ENCODE measurements around the gene SLC46A3. TPM values are rescaled to one million over a fixed set of nuclear protein-coding genes. Genes with fewer than 3 reads are reported as not detected.
A peak's percentile ranks its signal among the peaks of the same experiment; 100 is the strongest.

SLC46A3 gene
- total RNA-seq, 6 experiments from 2014 or later: 2.2 to 4.3 (median 2.8) TPM

DNA sequence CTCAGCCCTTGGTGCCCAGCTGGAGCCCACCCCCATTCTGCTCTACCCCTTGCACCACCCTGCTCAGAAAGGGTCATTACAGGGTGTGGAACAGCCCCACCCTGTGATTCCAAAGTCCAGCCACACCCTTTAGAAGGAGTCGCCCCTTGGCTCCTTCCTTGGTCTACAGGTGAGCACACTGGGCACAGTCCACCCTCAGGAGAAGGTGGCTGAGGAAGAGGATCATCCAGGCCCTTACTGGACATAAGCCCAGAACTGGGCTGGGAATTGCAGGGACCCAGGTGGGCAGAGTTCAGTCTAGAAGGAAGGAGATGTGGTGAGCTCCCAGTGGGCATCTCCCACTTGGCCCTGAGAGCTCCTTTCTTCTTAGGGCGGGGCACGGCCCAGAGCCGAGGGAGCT, 8.6 kb downstream of the SLC46A3 start:
- no peaks in the 10 kb centered on the region for H3K27me3 Mint-ChIP-seq (ENCODE audit: insufficient read depth)
- TF ChIP-seq, protein P1, sequence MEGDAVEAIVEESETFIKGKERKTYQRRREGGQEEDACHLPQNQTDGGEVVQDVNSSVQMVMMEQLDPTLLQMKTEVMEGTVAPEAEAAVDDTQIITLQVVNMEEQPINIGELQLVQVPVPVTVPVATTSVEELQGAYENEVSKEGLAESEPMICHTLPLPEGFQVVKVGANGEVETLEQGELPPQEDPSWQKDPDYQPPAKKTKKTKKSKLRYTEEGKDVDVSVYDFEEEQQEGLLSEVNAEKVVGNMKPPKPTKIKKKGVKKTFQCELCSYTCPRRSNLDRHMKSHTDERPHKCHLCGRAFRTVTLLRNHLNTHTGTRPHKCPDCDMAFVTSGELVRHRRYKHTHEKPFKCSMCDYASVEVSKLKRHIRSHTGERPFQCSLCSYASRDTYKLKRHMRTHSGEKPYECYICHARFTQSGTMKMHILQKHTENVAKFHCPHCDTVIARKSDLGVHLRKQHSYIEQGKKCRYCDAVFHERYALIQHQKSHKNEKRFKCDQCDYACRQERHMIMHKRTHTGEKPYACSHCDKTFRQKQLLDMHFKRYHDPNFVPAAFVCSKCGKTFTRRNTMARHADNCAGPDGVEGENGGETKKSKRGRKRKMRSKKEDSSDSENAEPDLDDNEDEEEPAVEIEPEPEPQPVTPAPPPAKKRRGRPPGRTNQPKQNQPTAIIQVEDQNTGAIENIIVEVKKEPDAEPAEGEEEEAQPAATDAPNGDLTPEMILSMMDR (IDR thresholded peaks at IDR 0.05): no peak
- H3K4me1 Mint-ChIP-seq (ENCODE audit: low read depth): peaks cover 24% of the 10 kb centered on the region
- no peak overlapping the region for H3K4me3 Mint-ChIP-seq
- no peak overlapping the region; the same call in 1 of the 2 replicates for H3K27ac Mint-ChIP-seq
- H3K36me3 Mint-ChIP-seq (ENCODE audit: low read depth): no peaks in the 10 kb centered on the region
- no peak for DNase-seq
- no peaks in the 10 kb centered on the region for H3K9me3 Mint-ChIP-seq

DNA sequence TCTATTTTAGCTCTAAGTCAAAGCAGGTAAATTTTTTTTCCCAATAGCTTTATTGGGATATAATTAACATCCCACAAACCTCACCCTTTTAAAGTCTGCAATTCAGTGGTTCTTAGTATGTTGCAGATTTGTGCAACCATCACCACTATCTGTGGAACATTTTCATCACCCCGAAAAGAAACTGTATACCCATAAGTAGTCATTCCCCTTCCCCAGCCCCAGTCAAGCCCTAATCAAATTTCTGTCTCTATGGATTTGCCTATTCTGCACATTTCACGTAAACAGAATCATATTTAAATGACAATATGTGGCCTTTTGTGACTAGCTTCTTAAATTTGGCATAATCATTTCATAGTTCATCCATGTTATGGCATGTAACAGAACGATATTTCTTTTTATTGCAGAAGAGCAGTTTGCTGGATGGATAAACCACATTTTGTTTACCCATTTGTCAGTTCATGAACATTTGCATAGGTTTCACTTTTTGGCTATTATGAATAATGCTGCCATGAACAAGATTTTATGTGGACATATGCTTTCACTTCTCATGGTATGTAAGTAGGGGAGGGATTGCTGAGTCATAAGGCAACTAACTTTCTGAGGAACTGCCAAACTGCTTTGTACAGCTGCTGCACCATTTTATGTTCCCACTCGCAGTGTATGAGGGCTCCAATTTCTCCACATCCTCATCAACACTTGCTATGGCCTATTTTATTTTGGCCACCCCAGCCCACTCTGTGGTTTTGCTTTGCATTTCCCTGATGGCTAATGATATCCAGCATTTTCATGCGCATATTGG, 10.9 kb downstream of the SLC46A3 start:
- peak overlapping the region; percentile 80 for H3K27ac Mint-ChIP-seq
- TF ChIP-seq, protein P1 (IDR thresholded peaks at IDR 0.05): no peak

DNA sequence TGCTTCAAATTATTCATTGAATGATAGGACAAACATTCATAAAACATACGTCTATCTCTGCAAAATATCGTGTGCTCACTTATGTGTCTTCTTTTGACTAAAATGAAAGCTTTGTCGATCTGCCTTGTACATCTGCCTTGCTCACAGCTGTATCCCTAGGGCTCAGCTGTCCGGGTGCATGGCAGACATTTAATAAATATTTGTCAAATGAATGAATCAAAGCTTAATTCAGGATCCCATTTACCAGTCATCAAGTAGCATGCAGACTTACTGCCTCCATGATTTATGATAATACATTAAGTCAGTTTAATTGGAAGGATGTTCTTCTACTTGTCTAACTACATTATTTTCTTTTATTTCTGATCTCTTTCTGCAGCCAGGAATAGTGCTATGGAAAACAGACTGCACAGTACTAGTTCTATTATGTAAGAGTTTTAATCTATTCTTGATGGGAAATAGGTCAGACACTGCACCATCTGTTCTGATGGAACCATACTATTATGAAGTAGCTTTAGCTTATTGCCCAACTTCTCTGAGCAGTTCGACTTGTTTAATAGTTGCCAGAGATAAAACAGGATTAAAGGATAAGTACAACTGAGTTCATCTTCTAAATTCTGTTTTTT, 13.2 kb downstream of the SLC46A3 start:
- Mint-ChIP-seq H3K4me1 (ENCODE audit: low read depth) (peaks cover 32% of the 10 kb centered on the region), H3K36me3 (ENCODE audit: low read depth) (no peaks in the 10 kb centered on the region), H3K27ac (no peak overlapping the region), H3K27me3 (ENCODE audit: insufficient read depth) (no peaks in the 10 kb centered on the region), H3K4me3 (no peak overlapping the region), H3K9me3 (no peaks in the 10 kb centered on the region)
- DNase-seq: no peak
- TF ChIP-seq, protein P1 (IDR thresholded peaks at IDR 0.05): no peak

More for the DNA sequence above, 10.9 kb downstream of the SLC46A3 start:
- H3K9me3 Mint-ChIP-seq: no peaks in the 10 kb centered on the region
- H3K4me1 Mint-ChIP-seq (ENCODE audit: low read depth): peaks cover 32% of the 10 kb centered on the region
- H3K4me3 Mint-ChIP-seq: peak overlapping the region; percentile 72
- no peaks in the 10 kb centered on the region for H3K36me3 Mint-ChIP-seq (ENCODE audit: low read depth)
- peak; percentile 73 for DNase-seq
- no peaks in the 10 kb centered on the region for H3K27me3 Mint-ChIP-seq (ENCODE audit: insufficient read depth)

DNA sequence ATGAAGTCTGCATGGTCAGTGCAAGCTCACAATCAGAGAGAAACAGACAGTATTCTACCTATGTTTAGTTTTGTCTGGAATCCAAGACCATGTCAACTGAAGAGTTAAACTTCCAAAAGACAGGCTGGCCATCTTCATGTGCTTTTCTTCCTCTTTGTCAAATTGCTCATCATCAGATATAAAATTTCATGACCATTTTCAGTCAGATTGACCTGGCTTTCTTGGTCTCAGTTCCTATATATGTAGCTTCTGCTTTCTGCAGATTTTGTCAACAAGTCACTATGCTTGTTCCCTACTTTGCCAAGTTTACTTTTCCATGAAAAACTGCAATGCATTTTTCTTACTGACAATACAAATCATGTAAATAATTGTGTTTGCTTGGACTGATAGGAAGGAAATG, 13.9 kb downstream of the SLC46A3 start:
- Mint-ChIP-seq H3K27ac (no peak overlapping the region), H3K4me1 (ENCODE audit: low read depth) (peaks cover 32% of the 10 kb centered on the region), H3K9me3 (no peaks in the 10 kb centered on the region), H3K27me3 (ENCODE audit: insufficient read depth) (no peaks in the 10 kb centered on the region), H3K36me3 (ENCODE audit: low read depth) (peaks cover 5% of the 10 kb centered on the region; the same call in 1 of the 2 replicates), H3K4me3 (no peak overlapping the region)
- DNase-seq: no peak
- TF ChIP-seq, protein P1 (IDR thresholded peaks at IDR 0.05): no peak

DNA sequence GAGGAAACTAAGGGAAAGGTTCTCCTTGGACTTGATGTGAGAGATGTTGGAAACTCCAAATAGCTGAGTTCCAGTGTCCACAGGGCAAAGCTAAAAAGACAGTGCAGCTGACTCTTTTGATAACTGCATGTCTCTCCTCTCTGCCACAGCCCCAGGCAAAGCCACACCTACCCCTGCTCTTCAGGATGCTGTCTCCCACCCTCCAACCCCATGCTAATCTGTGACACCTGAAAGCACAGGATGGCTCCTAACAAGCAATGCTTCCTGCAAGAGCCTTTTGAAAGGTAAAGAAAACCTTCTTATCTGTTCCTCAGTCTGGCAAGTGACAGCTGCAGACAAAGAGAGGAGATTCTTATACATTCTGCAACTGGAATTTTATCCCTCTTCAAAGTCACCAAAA, 14.5 kb downstream of the SLC46A3 start:
- peaks cover 5% of the 10 kb centered on the region; the same call in 1 of the 2 replicates for H3K36me3 Mint-ChIP-seq (ENCODE audit: low read depth)
- DNase-seq: no peak

More for the DNA sequence above, 14.5 kb downstream of the SLC46A3 start:
- no peak overlapping the region for H3K4me3 Mint-ChIP-seq
- H3K4me1 Mint-ChIP-seq (ENCODE audit: low read depth): peaks cover 32% of the 10 kb centered on the region
- TF ChIP-seq, protein P1 (IDR thresholded peaks at IDR 0.05): no peak
- H3K27me3 Mint-ChIP-seq (ENCODE audit: insufficient read depth): no peaks in the 10 kb centered on the region
- no peak overlapping the region for H3K27ac Mint-ChIP-seq
- no peaks in the 10 kb centered on the region for H3K9me3 Mint-ChIP-seq

Data from HFFc6 (cell line).